Stimulated activated CD4-positive, alpha-beta T cell treated with anti-CD3 and anti-CD28 coated beads, Interleukin-1b, Interleukin-23, amount 100 ng/mL, for 4 hours (primary cell): Measurements from ENCODE around the gene RAB11FIP3.
"Not testable (repeated sequence)": the region's sequence is repeated elsewhere in the genome, so short reads cannot be mapped to it uniquely, and the experiment has no call there.

Experiments used
- DNase-seq, 2 donors: peaks; one replicate each; pipeline ENCODE4 v3.0.0-alpha.2; 2020; ENCODE audit warnings: low read depth in 2 of 2

RAB11FIP3 gene

GRCh38 chr16:392450-393030 lies 32.9 kb upstream of the RAB11FIP3 start:
- DNase-seq, result no peak

- no peak for DNase-seq
These were observed 29.2 kb upstream of the RAB11FIP3 start for GRCh38 chr16:396199-396598.

- DNase-seq, result no peak
These were observed 28.8 kb upstream of the RAB11FIP3 start for GRCh38 chr16:396605-397004.

DNA sequence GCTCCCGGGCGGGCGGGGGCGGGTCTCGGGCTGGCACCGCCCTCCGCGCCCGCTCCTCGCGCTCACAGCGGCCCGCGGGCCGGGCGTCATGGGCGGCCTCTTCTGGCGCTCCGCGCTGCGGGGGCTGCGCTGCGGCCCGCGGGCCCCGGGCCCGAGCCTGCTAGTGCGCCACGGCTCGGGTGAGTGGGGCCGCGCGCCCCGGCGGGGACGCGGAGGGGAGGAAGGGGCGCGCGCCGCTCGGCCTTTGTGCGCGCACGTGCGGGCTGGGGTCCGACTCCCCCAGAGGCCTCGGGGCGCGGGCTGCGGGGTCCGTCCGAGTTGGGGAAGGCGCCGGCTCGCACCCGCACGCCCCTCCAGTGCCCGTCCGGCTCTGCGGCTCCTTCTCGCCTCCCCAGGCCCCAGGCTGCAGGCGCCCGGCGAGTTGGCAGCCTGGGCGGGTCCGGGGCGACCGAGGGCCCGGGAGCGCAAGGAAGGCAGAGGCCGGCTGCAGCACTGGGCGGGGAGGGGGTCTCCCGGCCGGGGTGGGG lies 28.3 kb upstream of the RAB11FIP3 start, which contains the start of gene NME4:
Gene NME4 (plus strand): TSS at position 65 of the 527 bp plus-strand sequence. CDS start 24 bp downstream, at position 89.
- peak in 1 of 2 donors; percentile 35 for DNase-seq

DNA sequence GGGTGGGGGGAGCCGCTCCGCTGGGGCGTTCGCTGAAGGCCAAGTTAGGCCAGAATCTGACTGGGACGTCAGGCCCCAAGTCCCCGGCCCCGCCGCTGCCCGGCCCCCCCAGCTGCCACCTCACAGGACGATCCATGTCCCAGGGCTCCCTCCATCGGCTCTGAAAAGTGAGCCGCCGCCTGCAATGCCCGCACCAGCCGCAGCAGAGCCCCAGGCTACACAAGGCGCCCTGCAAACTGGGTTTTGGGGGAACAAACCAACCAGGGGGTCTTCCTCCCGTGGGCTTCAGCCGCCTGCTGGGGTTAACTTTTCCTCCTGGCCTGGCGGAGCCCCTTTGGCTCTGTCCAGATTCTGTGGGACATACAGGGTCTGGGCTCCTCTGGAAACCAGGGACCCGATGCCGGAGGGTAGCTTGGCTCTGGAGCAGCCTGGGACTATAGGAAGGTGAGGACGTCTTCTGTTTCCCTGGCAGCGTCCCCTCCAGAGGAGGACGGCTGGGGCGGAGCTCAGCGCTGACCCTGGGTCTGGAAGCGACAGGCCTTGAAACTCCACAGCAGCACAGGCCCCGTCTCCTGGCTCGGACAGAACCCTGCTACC lies 27.6 kb upstream of the RAB11FIP3 start:
- DNase-seq, result no peak

GRCh38 chr16:398561-399339 lies 26.7 kb upstream of the RAB11FIP3 start:
- no peak for DNase-seq

DNA sequence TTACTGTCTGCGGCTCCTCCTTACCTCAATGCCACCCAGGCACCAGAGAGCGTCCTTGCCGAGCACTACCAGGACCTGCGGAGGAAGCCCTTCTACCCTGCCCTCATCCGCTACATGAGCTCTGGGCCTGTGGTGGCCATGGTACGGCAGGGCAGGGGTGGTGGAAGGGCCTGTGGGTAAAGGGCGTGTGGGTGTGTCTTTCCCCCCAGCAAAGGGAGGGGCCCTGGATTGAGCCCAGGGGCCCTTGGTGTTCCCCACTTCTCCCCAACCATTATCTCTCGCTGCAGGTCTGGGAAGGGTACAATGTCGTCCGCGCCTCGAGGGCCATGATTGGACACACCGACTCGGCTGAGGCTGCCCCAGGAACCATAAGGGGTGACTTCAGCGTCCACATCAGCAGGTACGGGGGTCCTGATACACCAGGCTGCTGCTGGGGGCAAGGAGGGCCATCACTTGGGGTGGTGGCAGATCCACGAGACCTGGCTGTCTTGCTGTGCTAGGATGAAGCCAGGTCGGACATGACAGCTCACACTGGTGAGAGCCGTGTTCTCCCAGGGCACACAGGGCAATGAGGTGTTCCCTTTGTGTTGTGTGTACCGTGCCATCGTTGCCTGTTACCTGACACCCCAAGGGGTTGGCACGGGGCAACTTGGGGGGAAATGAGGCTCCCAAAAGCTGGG lies 26.0 kb upstream of the RAB11FIP3 start:
- DNase-seq, result no peak

DNA sequence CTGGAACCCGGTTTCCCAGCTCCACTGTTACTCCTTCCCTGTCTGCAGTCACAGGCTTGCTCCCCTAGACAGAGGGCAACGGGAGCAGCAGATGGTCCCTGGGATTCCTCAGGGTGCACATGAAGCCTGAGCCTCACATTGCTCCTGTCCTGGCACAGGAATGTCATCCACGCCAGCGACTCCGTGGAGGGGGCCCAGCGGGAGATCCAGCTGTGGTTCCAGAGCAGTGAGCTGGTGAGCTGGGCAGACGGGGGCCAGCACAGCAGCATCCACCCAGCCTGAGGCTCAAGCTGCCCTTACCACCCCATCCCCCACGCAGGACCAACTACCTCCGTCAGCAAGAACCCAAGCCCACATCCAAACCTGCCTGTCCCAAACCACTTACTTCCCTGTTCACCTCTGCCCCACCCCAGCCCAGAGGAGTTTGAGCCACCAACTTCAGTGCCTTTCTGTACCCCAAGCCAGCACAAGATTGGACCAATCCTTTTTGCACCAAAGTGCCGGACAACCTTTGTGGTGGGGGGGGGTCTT lies 25.3 kb upstream of the RAB11FIP3 start:
- no peak for DNase-seq

- DNase-seq, result peak; percentile 100
These were observed 23.7 kb upstream of the RAB11FIP3 start, which contains the start of gene DECR2 for GRCh38 chr16:401468-402348. Gene DECR2, plus strand, starts transcription at chr16:401885. Its CDS starts 79 bp downstream, at chr16:401964.

DNA sequence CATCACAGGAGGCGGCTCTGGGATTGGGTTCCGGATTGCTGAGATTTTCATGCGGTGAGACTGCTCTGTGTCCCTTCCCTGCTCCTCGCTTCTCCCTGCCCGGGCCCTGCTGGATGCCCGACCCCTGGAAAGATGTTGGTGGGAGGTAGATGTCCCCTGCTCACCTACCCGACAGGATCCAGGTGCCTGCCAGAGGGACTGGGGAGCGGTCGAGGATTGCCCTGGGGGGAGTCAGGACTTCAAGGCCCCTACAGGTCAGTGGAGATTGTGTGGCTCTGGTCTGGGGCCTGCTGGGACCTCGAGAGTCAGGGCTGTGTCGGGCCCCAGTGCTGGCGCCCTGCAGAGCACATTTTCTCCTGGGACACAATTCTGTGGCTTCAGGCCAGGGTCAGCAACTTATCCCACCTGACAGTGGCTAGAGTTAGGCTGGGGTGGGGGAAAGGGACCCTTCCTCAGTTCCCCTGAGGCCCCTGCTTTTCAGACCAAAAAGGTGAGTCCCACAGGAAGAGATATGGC lies 20.4 kb upstream of the RAB11FIP3 start:
- no peak for DNase-seq

GRCh38 chr16:405548-406506 lies 19.6 kb upstream of the RAB11FIP3 start:
- no peak for DNase-seq

DNA sequence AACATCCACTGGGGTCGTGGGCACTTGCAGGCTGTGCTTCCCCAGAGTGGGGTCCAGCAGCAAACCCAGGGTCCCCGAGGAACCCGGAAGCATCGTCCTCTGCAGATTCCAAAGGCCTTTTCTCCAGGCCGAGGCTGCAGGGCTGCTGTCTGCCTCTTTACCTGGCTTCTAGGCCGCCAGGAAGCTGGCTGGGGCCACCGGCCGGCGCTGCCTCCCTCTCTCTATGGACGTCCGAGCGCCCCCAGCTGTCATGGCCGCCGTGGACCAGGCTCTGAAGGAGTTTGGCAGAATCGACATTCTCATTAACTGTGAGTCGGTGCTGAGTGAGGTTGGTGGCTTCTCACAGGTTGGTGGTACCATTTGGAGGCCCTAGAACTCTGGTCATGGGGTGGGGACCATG lies 18.2 kb upstream of the RAB11FIP3 start:
- DNase-seq, result no peak

- DNase-seq, result no peak
These were observed 14.8 kb upstream of the RAB11FIP3 start for GRCh38 chr16:410516-411178.

- no peak for DNase-seq
These were observed 13.7 kb upstream of the RAB11FIP3 start for GRCh38 chr16:411576-412265.

GRCh38 chr16:414395-415169 lies 10.9 kb upstream of the RAB11FIP3 start:
- no peak for DNase-seq

DNA sequence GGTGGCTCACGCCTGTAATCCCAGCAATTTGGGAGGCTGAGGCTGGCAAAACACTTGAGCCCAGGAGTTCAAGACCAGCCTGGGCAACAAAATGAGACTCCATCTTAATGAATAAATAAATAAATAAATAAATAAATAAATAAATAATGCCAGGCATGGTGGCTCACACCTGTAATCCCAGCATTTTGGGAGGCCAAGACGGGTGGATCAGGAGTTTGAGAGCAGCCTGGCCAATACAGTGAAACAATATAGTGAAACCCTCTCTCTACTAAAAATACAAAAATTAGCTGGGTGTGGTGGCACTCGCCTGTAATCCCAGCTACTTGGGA lies 10.3 kb upstream of the RAB11FIP3 start:
- DNase-seq, result not testable (repeated sequence)

DNA sequence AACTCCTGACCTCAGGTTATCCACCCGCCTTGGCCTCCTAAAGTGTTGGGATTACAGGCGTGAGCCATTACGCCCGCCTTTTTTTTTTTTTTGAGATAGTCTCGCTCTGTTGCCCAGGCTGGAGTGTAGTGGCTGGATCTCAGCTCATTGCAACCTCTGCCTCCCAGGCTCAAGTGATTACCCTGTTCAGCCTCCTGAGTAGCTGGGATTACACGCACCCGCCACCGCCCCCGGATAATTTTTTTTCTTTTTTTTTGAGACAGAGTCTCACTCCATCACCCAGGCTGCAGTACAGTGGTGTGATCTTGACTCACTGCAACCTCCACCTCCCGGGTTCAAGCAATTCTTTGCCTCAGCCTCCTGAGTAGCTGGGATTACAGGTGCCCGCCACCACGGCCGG lies 3.3 kb upstream of the RAB11FIP3 start:
- DNase-seq, result not testable (repeated sequence)
